DND-41 (cell line): ENCODE measurements around the gene LRRC32.

Source experiments
- EZH2 ChIP-seq: IDR thresholded peaks from 3 replicates; pipeline ENCODE4 v1.6.1; 2012; ENCODE audit warnings: borderline replicate concordance, low read depth, mild to moderate bottlenecking, moderate library complexity, low read length, inconsistent platforms; ENCODE audit not compliant: severe bottlenecking
- TF ChIP-seq, protein P1 (sequence below): IDR thresholded peaks from 2 replicates; pipeline ENCODE4 v1.5.1; 2012; ENCODE audit warnings: borderline replicate concordance, low read length, moderate library complexity, mild to moderate bottlenecking; ENCODE audit not compliant: poor library complexity, severe bottlenecking; ENCODE audit errors: extremely low read depth

DNA sequence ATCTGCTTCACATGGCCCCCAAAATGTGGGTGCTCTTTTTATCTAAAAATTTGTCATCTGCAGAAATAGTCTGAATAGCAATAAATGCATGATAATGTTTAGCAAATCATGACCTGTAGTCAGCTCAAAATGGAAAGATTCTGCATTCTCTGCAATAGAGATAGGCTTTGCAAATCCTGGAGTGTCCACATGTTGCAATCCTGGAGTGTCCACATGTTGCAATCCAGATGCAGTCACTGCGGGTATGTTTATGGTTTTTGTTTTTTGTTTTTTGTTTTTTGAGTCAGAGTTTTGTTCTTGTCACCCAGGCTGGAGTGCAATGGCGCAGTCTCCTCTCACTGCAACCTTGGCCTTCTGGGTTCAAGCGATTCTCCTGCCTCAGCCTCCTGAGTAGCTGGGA is 20.2 kb upstream of the LRRC32 start:
- TF ChIP-seq, protein P1, sequence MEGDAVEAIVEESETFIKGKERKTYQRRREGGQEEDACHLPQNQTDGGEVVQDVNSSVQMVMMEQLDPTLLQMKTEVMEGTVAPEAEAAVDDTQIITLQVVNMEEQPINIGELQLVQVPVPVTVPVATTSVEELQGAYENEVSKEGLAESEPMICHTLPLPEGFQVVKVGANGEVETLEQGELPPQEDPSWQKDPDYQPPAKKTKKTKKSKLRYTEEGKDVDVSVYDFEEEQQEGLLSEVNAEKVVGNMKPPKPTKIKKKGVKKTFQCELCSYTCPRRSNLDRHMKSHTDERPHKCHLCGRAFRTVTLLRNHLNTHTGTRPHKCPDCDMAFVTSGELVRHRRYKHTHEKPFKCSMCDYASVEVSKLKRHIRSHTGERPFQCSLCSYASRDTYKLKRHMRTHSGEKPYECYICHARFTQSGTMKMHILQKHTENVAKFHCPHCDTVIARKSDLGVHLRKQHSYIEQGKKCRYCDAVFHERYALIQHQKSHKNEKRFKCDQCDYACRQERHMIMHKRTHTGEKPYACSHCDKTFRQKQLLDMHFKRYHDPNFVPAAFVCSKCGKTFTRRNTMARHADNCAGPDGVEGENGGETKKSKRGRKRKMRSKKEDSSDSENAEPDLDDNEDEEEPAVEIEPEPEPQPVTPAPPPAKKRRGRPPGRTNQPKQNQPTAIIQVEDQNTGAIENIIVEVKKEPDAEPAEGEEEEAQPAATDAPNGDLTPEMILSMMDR, result no peak
- TF ChIP-seq EZH2, result no peak
